DND-41 (cell line): ENCODE data around the gene SPTLC2.
"Not testable (repeated sequence)": the region's sequence is repeated elsewhere in the genome, so short reads cannot be mapped to it uniquely, and the experiment has no call there.

ENCODE experiments used
- ATAC-seq: fragments of 200-7000 bp; cut with Tn5 transposase; 3 replicates; pipeline ENCODE4 v1.9.1; 2021; ENCODE audit warnings: low read depth; ENCODE audit not compliant: insufficient read depth
- DNase-seq: peaks from one replicate; pipeline ENCODE4 v3.0.0-alpha.2; 2020
- H2AFZ ChIP-seq: 2 replicates; pipeline ENCODE4 v1.6.0; 2012; ENCODE audit warnings: low read depth, low read length
- H3K27ac ChIP-seq: 2 replicates; pipeline ENCODE4 v1.5.1; 2012; ENCODE audit warnings: low read length, inconsistent platforms
- H3K27me3 ChIP-seq: fragments of 200-600 bp; sonication (generic); 2 replicates; pipeline ENCODE4 v1.6.0; 2012; ENCODE audit warnings: low read length, mild to moderate bottlenecking, inconsistent platforms; ENCODE audit not compliant: insufficient read depth, poor library complexity
- H3K36me3 ChIP-seq: 2 replicates; pipeline ENCODE4 v1.5.1; 2012; ENCODE audit warnings: low read length, inconsistent platforms; ENCODE audit not compliant: insufficient read depth
- H3K4me1 ChIP-seq: 2 replicates; pipeline ENCODE4 v1.5.1; 2012; ENCODE audit warnings: mild to moderate bottlenecking, low read length; ENCODE audit not compliant: insufficient read depth
- H3K4me2 ChIP-seq: 2 replicates; pipeline ENCODE4 v1.6.0; 2012; ENCODE audit warnings: mild to moderate bottlenecking, moderate library complexity, low read length, inconsistent platforms; ENCODE audit not compliant: insufficient read depth
- H3K4me3 ChIP-seq, 2 experiments: fragments of 200-600 bp in 1 of 2; shearing (Covaris generic) in 1 of 2; 2 replicates each; pipeline ENCODE4 v1.5.1; 2012 to 2016; ENCODE audit warnings: inconsistent platforms in 2 of 2, low read length in 2 of 2, mild to moderate bottlenecking in 2 of 2, low read depth in 1 of 2, moderate library complexity in 1 of 2
- H3K79me2 ChIP-seq: 2 replicates; pipeline ENCODE4 v1.6.0; 2012; ENCODE audit warnings: low read length, inconsistent platforms; ENCODE audit not compliant: insufficient read depth
- H3K9ac ChIP-seq: 2 replicates; pipeline ENCODE4 v1.6.0; 2012; ENCODE audit warnings: low read depth, mild to moderate bottlenecking, inconsistent platforms, low read length, moderate library complexity
- H3K9me3 ChIP-seq: 2 replicates; pipeline ENCODE4 v1.5.1; 2012; ENCODE audit warnings: low read length, moderate library complexity, mild to moderate bottlenecking, inconsistent platforms; ENCODE audit not compliant: insufficient read depth, severe bottlenecking
- H4K20me1 ChIP-seq: 2 replicates; pipeline ENCODE4 v1.6.0; 2012; ENCODE audit warnings: low read length; ENCODE audit not compliant: insufficient read depth
- EZH2 ChIP-seq: IDR thresholded peaks from 3 replicates; pipeline ENCODE4 v1.6.1; 2012; ENCODE audit warnings: borderline replicate concordance, low read depth, mild to moderate bottlenecking, moderate library complexity, low read length, inconsistent platforms; ENCODE audit not compliant: severe bottlenecking
- TF ChIP-seq, protein P1 (sequence below): IDR thresholded peaks from 2 replicates; pipeline ENCODE4 v1.5.1; 2012; ENCODE audit warnings: borderline replicate concordance, low read length, moderate library complexity, mild to moderate bottlenecking; ENCODE audit not compliant: poor library complexity, severe bottlenecking; ENCODE audit errors: extremely low read depth

Gene SPTLC2

DNA sequence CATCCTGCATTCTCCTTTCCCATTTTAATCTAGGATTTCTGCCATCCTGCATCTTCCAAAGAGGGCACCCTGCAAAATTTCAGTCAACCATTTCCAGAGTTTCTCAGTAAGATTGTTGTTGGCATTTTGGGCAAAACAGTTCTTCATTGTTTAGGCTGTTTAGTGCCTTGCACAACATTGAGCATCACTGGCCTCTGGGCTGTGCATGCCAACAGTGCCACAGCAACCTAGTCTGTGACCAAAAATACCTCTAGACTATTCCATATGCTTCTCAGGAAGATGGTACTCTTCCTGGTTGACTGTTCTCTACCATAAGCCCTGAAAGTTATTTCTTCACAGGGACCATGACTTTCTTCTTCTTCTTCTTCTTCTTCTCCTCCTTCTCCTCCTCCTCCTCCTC lies 85.4 kb downstream of the SPTLC2 start:
- no peak overlapping the region for H3K4me2 ChIP-seq
- H3K4me1 ChIP-seq = no peaks in the 10 kb centered on the region

GRCh38 chr14:77529963-77530362 lies 86.5 kb downstream of the SPTLC2 start:
- no peaks in the 10 kb centered on the region for H4K20me1 ChIP-seq
- H3K27me3 ChIP-seq = no peaks in the 10 kb centered on the region
- DNase-seq = no peak
- no peak overlapping the region for H2AFZ ChIP-seq
- no peaks in the 10 kb centered on the region for H3K9me3 ChIP-seq
- H3K4me2 ChIP-seq = no peak overlapping the region
- TF ChIP-seq, protein P1, sequence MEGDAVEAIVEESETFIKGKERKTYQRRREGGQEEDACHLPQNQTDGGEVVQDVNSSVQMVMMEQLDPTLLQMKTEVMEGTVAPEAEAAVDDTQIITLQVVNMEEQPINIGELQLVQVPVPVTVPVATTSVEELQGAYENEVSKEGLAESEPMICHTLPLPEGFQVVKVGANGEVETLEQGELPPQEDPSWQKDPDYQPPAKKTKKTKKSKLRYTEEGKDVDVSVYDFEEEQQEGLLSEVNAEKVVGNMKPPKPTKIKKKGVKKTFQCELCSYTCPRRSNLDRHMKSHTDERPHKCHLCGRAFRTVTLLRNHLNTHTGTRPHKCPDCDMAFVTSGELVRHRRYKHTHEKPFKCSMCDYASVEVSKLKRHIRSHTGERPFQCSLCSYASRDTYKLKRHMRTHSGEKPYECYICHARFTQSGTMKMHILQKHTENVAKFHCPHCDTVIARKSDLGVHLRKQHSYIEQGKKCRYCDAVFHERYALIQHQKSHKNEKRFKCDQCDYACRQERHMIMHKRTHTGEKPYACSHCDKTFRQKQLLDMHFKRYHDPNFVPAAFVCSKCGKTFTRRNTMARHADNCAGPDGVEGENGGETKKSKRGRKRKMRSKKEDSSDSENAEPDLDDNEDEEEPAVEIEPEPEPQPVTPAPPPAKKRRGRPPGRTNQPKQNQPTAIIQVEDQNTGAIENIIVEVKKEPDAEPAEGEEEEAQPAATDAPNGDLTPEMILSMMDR = no peak
- TF ChIP-seq EZH2 = no peak
- no peaks in the 10 kb centered on the region for H3K79me2 ChIP-seq
- H3K9ac ChIP-seq = no peak overlapping the region
- no peaks in the 10 kb centered on the region for H3K4me1 ChIP-seq
- H3K36me3 ChIP-seq = no peaks in the 10 kb centered on the region
- no peak overlapping the region for H3K27ac ChIP-seq
- no peak overlapping the region for H3K4me3 ChIP-seq
- no peak for ATAC-seq

More for the DNA sequence above, 85.4 kb downstream of the SPTLC2 start:
- Histone ChIP-seq H3K79me2 (no peaks in the 10 kb centered on the region), H4K20me1 (no peaks in the 10 kb centered on the region), H3K4me3 (no peak overlapping the region), H2AFZ (no peak overlapping the region), H3K27me3 (no peaks in the 10 kb centered on the region), H3K9ac (no peak overlapping the region), H3K36me3 (no peaks in the 10 kb centered on the region), H3K9me3 (no peaks in the 10 kb centered on the region), H3K27ac (no peak overlapping the region)
- no peak for ATAC-seq
- TF ChIP-seq, protein P1 = no peak
- no peak for TF ChIP-seq EZH2
- DNase-seq = no peak

GRCh38 chr14:77529213-77529612 lies 87.2 kb downstream of the SPTLC2 start:
- H3K4me1 ChIP-seq = no peaks in the 10 kb centered on the region
- no peak overlapping the region for H3K27ac ChIP-seq
- H3K27me3 ChIP-seq = no peaks in the 10 kb centered on the region
- H3K79me2 ChIP-seq = no peaks in the 10 kb centered on the region
- no peaks in the 10 kb centered on the region for H3K9me3 ChIP-seq
- H4K20me1 ChIP-seq = no peaks in the 10 kb centered on the region
- no peak overlapping the region for H2AFZ ChIP-seq
- H3K36me3 ChIP-seq = no peaks in the 10 kb centered on the region
- no peak overlapping the region for H3K9ac ChIP-seq
- no peak for TF ChIP-seq EZH2
- TF ChIP-seq, protein P1 = no peak
- DNase-seq (no peak), ATAC-seq (no peak)
- H3K4me3 ChIP-seq = no peak overlapping the region
- H3K4me2 ChIP-seq = no peak overlapping the region

GRCh38 chr14:77528701-77529100 lies 87.7 kb downstream of the SPTLC2 start:
- not testable (repeated sequence) for H2AFZ ChIP-seq, H3K79me2 ChIP-seq, ATAC-seq

More at GRCh38 chr14:77528701-77529100, 87.7 kb downstream of the SPTLC2 start:
- not testable (repeated sequence) for H3K4me1 ChIP-seq, H3K4me2 ChIP-seq, H3K36me3 ChIP-seq, DNase-seq, H3K9ac ChIP-seq, H3K27ac ChIP-seq, H3K9me3 ChIP-seq, H4K20me1 ChIP-seq, H3K4me3 ChIP-seq, H3K27me3 ChIP-seq
